ENCODE results near the gene BOC. TPM values are rescaled to one million over a fixed set of nuclear protein-coding genes. Genes with fewer than 3 reads are reported as not detected.
A peak's percentile ranks its signal among the peaks of the same experiment; 100 is the strongest.

Gene BOC
- total and polyA plus RNA-seq, 4 donors, result 6.6 to 164 (median 26.8) TPM

DNA sequence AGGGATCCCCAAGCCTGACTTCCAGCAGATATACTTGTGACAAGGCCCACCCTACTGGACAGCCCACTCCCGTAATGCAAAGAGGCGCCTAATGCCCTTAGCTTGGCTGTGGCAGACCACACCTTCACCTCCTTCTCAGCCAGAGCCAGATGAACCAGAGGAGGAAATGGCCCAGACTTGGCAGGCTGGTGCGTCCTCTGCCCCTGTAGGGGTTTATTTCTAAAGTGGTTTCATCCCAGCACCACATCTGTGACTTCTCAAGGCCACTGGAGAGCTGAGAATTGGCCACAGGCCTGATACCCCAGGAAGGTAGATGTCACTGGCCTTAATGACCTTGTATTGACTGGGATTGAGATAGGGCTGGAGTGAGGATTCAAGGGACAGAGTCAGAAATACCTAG, 29.5 kb downstream of the BOC start:
- no peaks in the 10 kb centered on the region for H3K9me3 ChIP-seq (ENCODE audit: control insufficient read depth, low read length)
- ATAC-seq (ENCODE audit: low FRiP score) (no peak), DNase-seq (no peak)
- H3K27ac ChIP-seq (ENCODE audit: low read depth in 1 of 2, low read length in 2 of 2), result no peak overlapping the region
- no peak overlapping the region for H3K4me3 ChIP-seq (ENCODE audit: low read length in 2 of 2)
- H3K4me1 ChIP-seq (ENCODE audit: control insufficient read depth in 1 of 2, insufficient read depth in 2 of 2, low read length in 2 of 2), result no peaks in the 10 kb centered on the region
- peaks cover 0 to 3% of the 10 kb centered on the region in 2 donors for H3K36me3 ChIP-seq (ENCODE audit: control insufficient read depth in 1 of 2, insufficient read depth in 2 of 2, low read length in 1 of 2)
- peaks cover 0 to 2% of the 10 kb centered on the region in 2 donors for H3K27me3 ChIP-seq (ENCODE audit: control insufficient read depth in 1 of 2, insufficient read depth in 2 of 2, low read length in 1 of 2)
- intact Hi-C loops (cut with DNase I), result no loop called here
- 96 to 98% methylated on average over 3 of the region's 3 CpGs for WGBS, 2 donors

DNA sequence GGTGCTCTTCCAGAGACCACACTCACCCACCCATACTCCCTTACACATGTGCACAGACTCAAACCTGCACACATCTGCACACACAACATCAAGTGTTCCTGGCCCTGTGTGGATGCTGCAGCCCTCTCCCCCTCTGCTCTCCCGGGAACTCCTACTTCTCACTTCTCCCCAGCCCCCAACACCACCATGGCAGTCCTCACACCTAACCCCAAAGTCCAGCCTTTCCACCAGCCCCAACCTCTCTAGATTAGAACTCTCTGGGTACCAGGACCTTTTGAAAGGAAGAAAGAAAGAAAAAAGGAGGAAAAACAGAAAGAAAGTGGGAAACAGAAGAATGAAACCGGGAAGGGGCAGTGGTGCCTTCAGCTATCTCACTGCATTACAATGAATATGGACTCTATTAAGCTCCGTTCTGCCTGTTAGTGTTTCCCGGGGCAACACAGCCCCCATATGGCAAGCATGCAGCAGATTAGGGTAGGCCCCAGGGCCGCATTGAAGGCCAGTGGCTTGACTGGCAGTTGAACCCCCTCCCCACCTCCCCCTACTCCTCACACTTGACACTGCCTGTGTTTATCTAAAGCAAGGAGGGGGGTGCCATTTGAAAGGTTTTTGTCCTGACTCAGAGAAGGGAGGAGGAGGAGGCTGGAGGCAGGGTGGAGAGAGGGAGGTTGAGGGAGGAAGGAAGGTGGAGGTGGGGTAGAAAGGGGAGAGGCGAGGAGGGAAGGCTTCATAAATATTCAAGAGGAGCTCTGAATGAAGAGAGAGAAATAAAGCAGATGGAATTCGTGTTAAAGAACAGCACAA, 30.1 kb downstream of the BOC start:
- intact Hi-C loops (cut with DNase I), result no loop called here
- Histone ChIP-seq H3K27me3 (ENCODE audit: control insufficient read depth in 1 of 2, insufficient read depth in 2 of 2, low read length in 1 of 2) (peaks cover 0 to 2% of the 10 kb centered on the region in 2 donors), H3K27ac (ENCODE audit: low read depth in 1 of 2, low read length in 2 of 2) (no peak overlapping the region), H3K9me3 (ENCODE audit: control insufficient read depth, low read length) (no peaks in the 10 kb centered on the region), H3K4me3 (ENCODE audit: low read length in 2 of 2) (no peak overlapping the region), H3K36me3 (ENCODE audit: control insufficient read depth in 1 of 2, insufficient read depth in 2 of 2, low read length in 1 of 2) (peaks cover 0 to 3% of the 10 kb centered on the region in 2 donors), H3K4me1 (ENCODE audit: control insufficient read depth in 1 of 2, insufficient read depth in 2 of 2, low read length in 2 of 2) (no peaks in the 10 kb centered on the region)
- ATAC-seq (ENCODE audit: low FRiP score) (no peak), DNase-seq (no peak)
- 86 to 87% methylated on average over 7 of the region's 7 CpGs for WGBS, 2 donors

DNA sequence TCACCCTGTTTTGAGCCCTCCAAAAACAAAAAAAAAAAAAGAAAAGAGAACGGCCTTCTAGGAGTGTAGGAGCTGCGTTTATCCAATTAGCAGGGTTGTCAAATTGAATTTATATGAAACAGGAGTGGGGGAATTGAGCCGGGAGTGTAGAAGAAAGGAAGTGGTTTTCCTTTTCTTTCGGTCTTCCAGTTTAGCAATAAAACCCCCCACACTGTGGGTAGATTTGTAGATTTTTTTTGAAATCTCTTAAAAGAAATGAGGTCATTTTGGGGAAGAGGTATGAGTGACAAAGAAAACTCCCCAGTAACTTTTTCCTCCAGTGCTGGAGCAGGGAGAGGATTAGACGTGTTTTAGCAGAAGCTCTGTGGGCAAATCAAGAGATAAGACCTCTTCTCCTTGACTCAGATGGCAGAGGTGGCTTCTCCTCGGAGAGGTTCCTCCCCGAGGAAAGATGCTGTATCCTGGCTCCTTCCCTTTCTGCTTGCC, 30.8 kb downstream of the BOC start:
- no peaks in the 10 kb centered on the region for H3K9me3 ChIP-seq (ENCODE audit: control insufficient read depth, low read length)
- intact Hi-C loops (cut with DNase I), result no loop called here
- DNase-seq (no peak), ATAC-seq (ENCODE audit: low FRiP score) (no peak)
- no peak overlapping the region for H3K27ac ChIP-seq (ENCODE audit: low read depth in 1 of 2, low read length in 2 of 2)
- H3K4me1 ChIP-seq (ENCODE audit: control insufficient read depth in 1 of 2, insufficient read depth in 2 of 2, low read length in 2 of 2), result peaks cover 0 to 5% of the 10 kb centered on the region in 2 donors
- H3K27me3 ChIP-seq (ENCODE audit: control insufficient read depth in 1 of 2, insufficient read depth in 2 of 2, low read length in 1 of 2), result peaks cover 0 to 2% of the 10 kb centered on the region in 2 donors
- WGBS, 2 donors, result 85 to 90% methylated on average over 7 of the region's 7 CpGs
- peaks cover 0 to 1% of the 10 kb centered on the region in 2 donors for H3K36me3 ChIP-seq (ENCODE audit: control insufficient read depth in 1 of 2, insufficient read depth in 2 of 2, low read length in 1 of 2)
- H3K4me3 ChIP-seq (ENCODE audit: low read length in 2 of 2), result no peak overlapping the region

DNA sequence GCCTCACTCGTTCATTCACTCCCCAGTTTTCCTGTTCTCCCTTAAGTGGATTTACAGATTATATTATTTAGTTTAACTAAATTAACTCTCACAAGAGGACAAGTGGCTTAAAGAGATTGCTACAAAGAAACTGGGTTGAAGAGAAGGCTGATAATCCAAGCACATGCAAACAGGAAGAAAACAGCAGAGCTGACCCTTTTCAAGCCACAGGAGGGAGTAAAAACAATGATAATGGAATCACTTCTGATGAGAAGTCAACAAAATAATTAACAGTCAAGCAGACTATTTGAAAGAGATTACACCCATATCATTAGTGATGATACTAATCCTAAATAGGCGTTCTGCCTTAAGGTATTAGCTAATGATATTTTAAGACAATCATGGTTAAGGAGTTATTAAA, 31.7 kb downstream of the BOC start:
- H3K27me3 ChIP-seq (ENCODE audit: control insufficient read depth in 1 of 2, insufficient read depth in 2 of 2, low read length in 1 of 2), result peaks cover 0 to 2% of the 10 kb centered on the region in 2 donors
- H3K4me3 ChIP-seq (ENCODE audit: low read length in 2 of 2), result no peak overlapping the region
- peaks cover 0 to 5% of the 10 kb centered on the region in 2 donors for H3K4me1 ChIP-seq (ENCODE audit: control insufficient read depth in 1 of 2, insufficient read depth in 2 of 2, low read length in 2 of 2)
- H3K9me3 ChIP-seq (ENCODE audit: control insufficient read depth, low read length), result no peaks in the 10 kb centered on the region
- DNase-seq, result no peak
- ATAC-seq (ENCODE audit: low FRiP score), result no peak
- intact Hi-C loops (cut with DNase I), result no loop called here
- H3K27ac ChIP-seq (ENCODE audit: low read depth in 1 of 2, low read length in 2 of 2), result no peak overlapping the region
- 93 to 94% methylated on average over 2 of the region's 2 CpGs for WGBS, 2 donors
- no peaks in the 10 kb centered on the region for H3K36me3 ChIP-seq (ENCODE audit: control insufficient read depth in 1 of 2, insufficient read depth in 2 of 2, low read length in 1 of 2)

DNA sequence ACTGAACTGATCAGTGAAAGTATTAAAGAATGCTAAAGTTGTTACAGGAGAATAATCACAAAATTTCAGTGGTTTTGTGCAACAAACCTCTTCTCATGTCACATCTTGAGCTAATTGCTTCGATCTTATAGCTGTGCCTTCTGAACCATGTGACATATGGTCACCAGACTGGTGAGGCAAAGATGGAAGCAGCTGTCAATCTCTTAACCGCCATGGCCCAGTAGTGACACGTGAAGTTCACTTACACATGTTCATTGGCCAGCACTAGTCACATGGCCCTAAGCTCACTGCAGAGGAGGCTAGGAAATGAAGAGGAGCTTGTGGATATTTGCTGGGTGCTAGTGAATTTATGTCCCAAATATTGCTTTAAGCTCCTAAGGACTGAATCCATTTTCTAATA, 32.5 kb downstream of the BOC start:
- Histone ChIP-seq H3K4me3 (ENCODE audit: low read length in 2 of 2) (no peak overlapping the region), H3K27me3 (ENCODE audit: control insufficient read depth in 1 of 2, insufficient read depth in 2 of 2, low read length in 1 of 2) (peaks cover 0 to 2% of the 10 kb centered on the region in 2 donors), H3K4me1 (ENCODE audit: control insufficient read depth in 1 of 2, insufficient read depth in 2 of 2, low read length in 2 of 2) (peaks cover 0 to 5% of the 10 kb centered on the region in 2 donors), H3K36me3 (ENCODE audit: control insufficient read depth in 1 of 2, insufficient read depth in 2 of 2, low read length in 1 of 2) (no peaks in the 10 kb centered on the region), H3K27ac (ENCODE audit: low read depth in 1 of 2, low read length in 2 of 2) (no peak overlapping the region), H3K9me3 (ENCODE audit: control insufficient read depth, low read length) (no peaks in the 10 kb centered on the region)
- intact Hi-C loops (cut with DNase I), result no loop called here
- DNase-seq (no peak), ATAC-seq (ENCODE audit: low FRiP score) (no peak)
- 95 to 97% methylated on average over 3 of the region's 3 CpGs for WGBS, 2 donors

DNA sequence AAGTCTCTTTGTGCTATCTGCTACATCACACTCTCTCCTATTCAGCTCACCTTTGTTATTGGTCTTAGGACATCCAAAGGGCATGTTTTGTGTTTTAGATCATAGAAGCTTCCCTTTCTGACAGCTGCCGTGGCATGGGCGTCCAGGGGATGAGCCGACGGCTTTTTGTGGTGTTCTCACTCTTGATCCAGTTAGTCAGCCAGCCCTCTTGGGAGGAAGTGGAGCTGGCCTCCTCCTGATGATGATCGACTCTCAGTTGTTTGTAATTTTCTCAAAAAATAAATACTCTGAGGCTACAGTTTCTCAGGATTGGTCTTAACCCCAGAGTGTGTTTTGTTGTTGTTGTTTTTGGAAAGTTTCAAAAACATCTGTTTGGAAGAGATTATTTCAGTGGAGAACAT, 34.4 kb downstream of the BOC start:
- peaks cover 0 to 5% of the 10 kb centered on the region in 2 donors for H3K4me1 ChIP-seq (ENCODE audit: control insufficient read depth in 1 of 2, insufficient read depth in 2 of 2, low read length in 2 of 2)
- WGBS, 2 donors, result 58 to 68% methylated on average over 5 of the region's 5 CpGs
- no peaks in the 10 kb centered on the region for H3K27me3 ChIP-seq (ENCODE audit: control insufficient read depth in 1 of 2, insufficient read depth in 2 of 2, low read length in 1 of 2)
- intact Hi-C loops (cut with DNase I), result no loop called here
- peak; percentile 45 for ATAC-seq (ENCODE audit: low FRiP score)
- no peak for DNase-seq
- H3K4me3 ChIP-seq (ENCODE audit: low read length in 2 of 2), result no peak overlapping the region
- peaks cover 0 to 1% of the 10 kb centered on the region in 2 donors for H3K36me3 ChIP-seq (ENCODE audit: control insufficient read depth in 1 of 2, insufficient read depth in 2 of 2, low read length in 1 of 2)
- no peak overlapping the region for H3K27ac ChIP-seq (ENCODE audit: low read depth in 1 of 2, low read length in 2 of 2)
- H3K9me3 ChIP-seq (ENCODE audit: control insufficient read depth, low read length), result no peaks in the 10 kb centered on the region

DNA sequence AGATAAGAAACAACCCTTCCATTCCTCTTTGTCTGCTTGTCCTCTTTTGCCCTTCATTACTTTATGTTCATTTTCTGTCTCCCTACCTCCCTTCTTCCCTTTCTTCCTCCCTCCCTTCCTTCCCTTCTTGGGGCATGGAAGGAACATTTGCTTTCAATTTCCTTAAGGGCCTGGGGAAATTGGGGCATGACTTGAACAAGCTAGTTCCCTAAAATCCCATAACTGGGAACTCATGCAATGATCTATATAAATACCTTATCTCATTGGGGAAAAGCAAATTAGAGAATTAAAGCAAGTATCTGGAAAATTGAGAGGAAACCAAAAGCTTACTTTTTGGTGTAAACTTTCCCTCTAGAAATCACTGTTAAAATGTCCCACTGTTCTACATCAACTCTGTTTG, 35.7 kb downstream of the BOC start:
- DNase-seq (no peak), ATAC-seq (ENCODE audit: low FRiP score) (no peak)
- intact Hi-C loops (cut with DNase I), result no loop called here
- no peaks in the 10 kb centered on the region for H3K27me3 ChIP-seq (ENCODE audit: control insufficient read depth in 1 of 2, insufficient read depth in 2 of 2, low read length in 1 of 2)
- no peaks in the 10 kb centered on the region for H3K9me3 ChIP-seq (ENCODE audit: control insufficient read depth, low read length)
- H3K27ac ChIP-seq (ENCODE audit: low read depth in 1 of 2, low read length in 2 of 2), result no peak overlapping the region
- peaks cover 0 to 1% of the 10 kb centered on the region in 2 donors for H3K36me3 ChIP-seq (ENCODE audit: control insufficient read depth in 1 of 2, insufficient read depth in 2 of 2, low read length in 1 of 2)
- no peak overlapping the region for H3K4me3 ChIP-seq (ENCODE audit: low read length in 2 of 2)
- H3K4me1 ChIP-seq (ENCODE audit: control insufficient read depth in 1 of 2, insufficient read depth in 2 of 2, low read length in 2 of 2), result peaks cover 0 to 5% of the 10 kb centered on the region in 2 donors

DNA sequence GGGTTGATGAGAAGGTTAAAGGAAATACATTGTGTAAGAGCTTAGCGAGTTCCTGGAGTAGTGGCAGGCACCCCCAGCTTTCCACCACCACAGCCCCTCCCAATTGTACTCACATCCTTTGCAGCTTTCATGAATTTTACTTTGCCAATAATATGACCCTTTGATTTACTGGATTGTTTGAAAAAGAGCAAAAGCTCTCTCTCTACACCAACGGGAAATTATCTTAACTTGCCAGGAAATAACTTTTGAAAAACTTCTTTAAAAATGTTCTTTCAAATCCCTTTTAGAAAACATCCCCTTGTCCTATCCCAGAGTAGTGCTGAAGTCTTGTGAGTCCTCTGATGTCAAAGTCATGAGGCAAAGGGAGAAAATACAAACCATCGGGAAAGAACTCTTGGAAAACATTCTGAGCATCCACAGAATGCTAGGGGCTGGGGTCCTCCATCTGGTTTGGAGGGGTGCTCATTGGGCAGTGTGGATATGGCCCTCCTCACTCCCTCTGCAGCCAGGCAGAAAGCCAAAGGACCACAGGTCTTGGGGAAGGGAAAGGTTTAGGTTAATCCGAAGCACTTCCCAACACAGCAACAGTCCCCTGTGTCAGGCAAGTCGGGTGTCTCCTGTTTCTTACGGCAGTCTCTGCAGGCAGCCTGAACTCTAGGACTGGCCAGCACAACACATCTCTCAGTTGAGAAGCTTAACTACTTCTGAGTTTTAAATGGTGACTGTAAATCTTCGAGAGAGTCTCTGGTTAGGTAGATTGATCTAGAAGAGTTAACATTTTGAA, 36.5 kb downstream of the BOC start:
- Histone ChIP-seq H3K9me3 (ENCODE audit: control insufficient read depth, low read length) (no peaks in the 10 kb centered on the region), H3K4me1 (ENCODE audit: control insufficient read depth in 1 of 2, insufficient read depth in 2 of 2, low read length in 2 of 2) (peaks cover 0 to 5% of the 10 kb centered on the region in 2 donors), H3K4me3 (ENCODE audit: low read length in 2 of 2) (no peak overlapping the region), H3K27ac (ENCODE audit: low read depth in 1 of 2, low read length in 2 of 2) (no peak overlapping the region), H3K36me3 (ENCODE audit: control insufficient read depth in 1 of 2, insufficient read depth in 2 of 2, low read length in 1 of 2) (peaks cover 0 to 1% of the 10 kb centered on the region in 2 donors), H3K27me3 (ENCODE audit: control insufficient read depth in 1 of 2, insufficient read depth in 2 of 2, low read length in 1 of 2) (no peaks in the 10 kb centered on the region)
- whole genome bisulfite sequencing, 2 donors, result 51 to 67% methylated on average over 7 of the region's 7 CpGs
- intact Hi-C loops (cut with DNase I), result no loop called here
- no peak for DNase-seq
- ATAC-seq (ENCODE audit: low FRiP score), result peak; percentile 57
